COLO668 (cell line): ENCODE measurements around the gene EZR.
A peak's percentile ranks its signal among the peaks of the same experiment; 100 is the strongest.
"Not testable (repeated sequence)": the region's sequence is repeated elsewhere in the genome, so short reads cannot be mapped to it uniquely, and the experiment has no call there.

ENCODE experiments used
- DNase-seq: peaks from one replicate; lab custom pipeline; 2025; ENCODE audit not compliant: unreplicated experiment; lab: John Stamatoyannopoulos, UW

The EZR gene

DNA sequence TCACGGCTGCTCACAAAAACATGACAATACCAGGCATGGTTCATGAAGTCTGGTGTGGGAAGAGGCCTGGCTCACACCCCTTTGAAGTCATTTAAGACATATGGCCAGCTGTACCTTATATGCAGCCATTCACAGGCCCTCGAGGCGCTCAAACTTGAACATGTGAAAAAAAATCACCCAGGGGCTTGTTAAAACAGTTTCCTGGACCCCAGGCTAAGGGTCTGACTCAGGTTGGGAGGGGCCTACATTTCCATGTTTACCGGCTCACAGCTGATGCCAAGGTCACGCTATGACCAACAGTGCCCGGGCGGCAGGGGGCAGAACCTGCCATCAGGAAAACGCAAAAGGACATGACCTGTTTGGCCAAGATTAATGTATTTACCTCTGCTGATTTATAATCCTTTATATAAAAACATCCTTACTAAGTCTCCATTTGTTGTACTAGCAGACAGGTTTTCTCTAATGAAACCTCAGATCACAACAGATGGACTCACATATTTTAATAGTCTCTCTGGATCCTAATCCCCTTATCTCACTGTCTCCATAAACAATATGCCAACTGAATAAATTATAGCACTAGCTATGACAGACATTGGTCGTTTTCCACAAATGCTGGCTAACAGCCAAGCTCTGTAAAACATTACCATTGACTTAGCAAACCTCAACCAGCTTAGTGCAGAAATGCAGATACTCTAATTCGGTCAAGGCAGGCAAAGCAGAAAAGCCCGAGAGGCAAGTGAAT is 19.9 kb downstream of the EZR start:
- peak; percentile 74 for DNase-seq

GRCh38 chr6:158798311-158798710 is 20.9 kb downstream of the EZR start:
- DNase-seq = no peak

DNA sequence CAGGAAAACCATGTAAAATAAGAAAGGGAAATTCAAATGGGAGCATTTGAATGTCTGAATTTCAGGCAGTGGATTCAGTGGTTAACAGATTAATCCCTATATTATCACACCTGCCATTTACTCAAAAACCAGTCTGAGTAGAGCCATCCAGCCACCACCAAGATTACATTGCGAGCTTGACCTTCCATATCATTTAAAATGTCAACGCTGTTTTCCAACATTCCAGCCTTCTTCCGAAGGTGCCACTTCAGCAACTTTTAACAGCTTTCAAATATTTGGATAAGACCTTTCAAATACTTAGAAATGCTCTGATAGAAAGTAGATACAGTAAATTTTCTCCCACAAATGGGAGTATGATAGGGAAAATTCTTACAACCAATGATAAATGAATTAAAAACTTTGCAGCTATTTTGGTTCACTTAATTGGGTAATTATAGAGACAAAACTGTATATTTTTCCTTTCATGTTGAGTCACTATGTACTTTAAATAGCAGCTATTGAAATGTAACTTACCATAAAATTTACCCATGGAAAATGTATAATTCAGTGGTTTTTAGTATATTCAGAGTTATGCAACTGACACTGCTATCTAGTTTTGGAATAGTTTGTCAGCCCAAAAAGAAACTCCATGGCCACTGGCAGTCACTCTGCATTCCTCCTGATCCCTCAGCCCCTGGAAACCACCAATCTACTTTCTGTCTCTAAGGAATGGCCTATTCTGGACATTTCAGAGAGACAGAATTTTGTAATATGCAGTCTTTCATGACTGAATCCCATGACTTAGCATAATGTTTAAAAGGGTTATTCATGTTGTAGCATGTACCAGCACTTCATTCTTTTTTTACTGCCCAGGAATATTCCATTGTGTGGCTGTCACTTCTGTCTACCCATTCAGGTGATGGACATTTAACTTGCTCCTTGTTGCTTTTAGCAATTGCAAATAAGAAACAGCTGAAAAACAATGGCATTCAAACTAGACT is 21.5 kb downstream of the EZR start:
- no peak for DNase-seq

DNA sequence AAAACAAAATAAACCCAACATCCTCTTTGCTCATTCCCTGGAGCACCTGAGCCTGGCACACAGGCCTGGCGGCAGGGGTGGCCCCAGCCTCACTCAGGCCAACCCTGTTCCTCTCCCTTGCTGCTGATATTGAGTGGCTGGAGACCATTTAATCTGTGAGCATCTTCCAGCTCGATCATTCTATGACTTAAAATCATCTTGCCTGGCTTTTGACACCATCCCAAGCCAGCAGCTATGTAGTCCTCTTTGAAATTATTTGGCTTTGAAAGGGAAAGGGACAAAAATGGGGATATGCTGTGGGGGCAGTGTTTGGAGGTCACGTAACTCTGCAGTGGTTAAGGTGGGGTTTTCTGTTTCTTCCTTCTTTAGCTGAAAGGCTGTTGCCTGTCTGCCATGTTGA is 22.8 kb downstream of the EZR start:
- no peak for DNase-seq

- no peak for DNase-seq
These were observed 23.7 kb downstream of the EZR start for GRCh38 chr6:158795516-158795915.

DNA sequence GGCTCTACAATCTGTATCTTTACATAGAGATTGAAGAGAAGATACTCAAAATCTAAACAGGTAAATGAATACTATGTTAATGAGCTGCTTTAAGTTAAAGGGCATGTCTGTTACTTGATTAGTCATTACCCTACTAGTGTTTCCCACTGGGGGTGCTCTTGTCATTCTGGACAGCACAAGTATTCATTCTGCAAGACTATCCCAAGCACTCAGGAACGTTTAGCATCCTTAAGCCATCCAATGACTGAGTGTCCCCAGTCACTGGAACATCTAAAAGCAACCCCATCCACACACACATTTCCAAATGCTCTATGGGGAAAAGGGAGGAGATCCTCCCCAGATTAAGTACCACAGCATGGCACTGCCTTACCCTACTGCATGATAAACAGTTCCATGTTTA is 25.7 kb downstream of the EZR start:
- DNase-seq = no peak

DNA sequence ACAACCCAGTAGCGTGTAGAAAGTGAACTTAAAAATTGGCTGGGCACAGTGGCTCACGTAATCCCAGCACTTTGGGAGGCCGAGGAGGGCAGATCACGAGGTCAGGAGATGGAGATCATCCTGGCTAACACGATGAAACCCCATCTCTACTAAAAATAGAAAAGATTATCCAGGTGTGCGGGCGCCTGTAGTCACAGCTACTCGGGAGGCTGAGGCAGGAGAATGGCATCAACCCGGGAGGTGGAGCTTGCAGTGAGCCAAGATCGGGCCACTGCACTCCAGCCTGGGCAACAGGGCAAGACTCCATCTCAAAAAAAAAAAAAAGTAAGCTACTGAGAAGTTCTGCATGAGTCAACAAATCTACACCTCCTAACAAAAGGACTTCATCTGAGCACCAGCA is 26.7 kb downstream of the EZR start:
- not testable (repeated sequence) for DNase-seq

GRCh38 chr6:158791274-158791855 is 27.8 kb downstream of the EZR start:
- no peak for DNase-seq

DNA sequence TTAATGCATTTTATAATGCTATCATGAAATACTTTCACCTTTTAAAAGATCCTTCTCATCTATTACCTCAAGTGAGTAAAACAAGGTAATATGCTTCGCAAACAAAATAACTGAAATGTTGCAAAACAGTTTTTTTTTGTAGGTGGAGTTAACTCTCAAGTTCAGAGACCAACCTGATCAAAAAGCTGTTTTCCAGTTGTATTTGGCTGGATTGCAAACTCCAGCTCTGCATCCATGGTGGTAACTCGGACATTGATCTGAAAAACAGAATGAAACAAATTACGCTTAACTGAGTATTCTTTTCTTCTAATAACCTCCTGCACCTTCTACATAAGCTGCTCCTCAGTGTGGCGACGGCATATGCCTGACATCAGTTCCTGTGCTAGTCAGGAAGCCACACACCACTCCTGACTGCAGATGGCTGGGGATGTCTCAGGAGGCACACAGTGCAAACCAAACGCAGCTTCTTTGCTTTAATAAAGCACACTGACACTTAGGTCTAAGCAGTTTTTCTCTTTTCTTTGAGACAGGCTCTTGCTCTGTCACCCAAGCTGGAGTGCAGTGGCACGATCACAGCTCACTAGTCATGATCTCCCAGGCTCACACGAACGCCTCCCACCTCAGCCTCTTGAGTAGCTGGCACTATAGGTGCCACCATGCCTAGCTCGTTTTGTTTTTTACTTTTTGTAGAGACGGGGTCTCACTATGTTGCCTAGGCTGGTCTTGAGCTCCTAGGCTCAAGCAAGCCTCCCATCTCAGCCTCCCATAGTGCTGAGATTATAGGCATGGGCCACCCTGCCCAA is 29.9 kb downstream of the EZR start:
- DNase-seq = no peak

- no peak for DNase-seq
These were observed 31.8 kb downstream of the EZR start for GRCh38 chr6:158787395-158787794.

- no peak for DNase-seq
These were observed 32.4 kb downstream of the EZR start for GRCh38 chr6:158786645-158787304.

DNA sequence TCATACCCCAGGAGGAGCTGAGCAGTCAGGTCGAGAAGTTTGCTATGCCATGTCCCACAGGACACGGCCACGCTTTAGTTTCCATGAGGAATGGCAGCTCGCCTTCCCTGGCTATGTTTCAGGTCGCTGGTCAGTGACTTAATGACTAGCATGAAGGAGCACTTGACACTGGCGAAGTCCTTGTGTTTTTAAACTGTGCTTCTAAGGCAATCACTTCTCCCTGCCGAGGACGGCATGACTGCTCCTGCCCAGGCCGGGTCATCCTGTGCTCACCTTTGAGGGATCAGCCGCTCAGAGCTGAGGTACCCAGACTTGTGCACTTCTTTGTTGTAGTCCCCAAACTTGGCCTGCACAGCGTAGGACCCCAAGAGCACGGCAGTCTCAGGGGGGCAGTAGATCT is 34.1 kb downstream of the EZR start:
- no peak for DNase-seq

- DNase-seq = no peak
These were observed 34.7 kb downstream of the EZR start for GRCh38 chr6:158784505-158784904.

GRCh38 chr6:158783851-158784250 is 35.3 kb downstream of the EZR start:
- DNase-seq = no peak

DNA sequence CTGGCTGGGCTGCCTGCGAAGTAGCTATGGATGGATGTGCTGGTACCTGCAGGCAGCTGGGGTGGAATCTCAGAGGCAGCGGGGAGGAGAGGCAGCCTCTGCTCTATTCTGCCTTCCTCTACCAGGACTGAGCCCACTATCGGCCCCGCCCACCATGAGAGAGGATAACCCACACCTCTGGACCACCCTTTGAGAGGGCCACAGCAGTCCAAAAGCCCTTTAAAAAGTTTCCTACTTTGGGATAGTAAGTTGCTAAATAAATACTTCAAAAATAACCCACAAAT is 36.1 kb downstream of the EZR start:
- DNase-seq = no peak

DNA sequence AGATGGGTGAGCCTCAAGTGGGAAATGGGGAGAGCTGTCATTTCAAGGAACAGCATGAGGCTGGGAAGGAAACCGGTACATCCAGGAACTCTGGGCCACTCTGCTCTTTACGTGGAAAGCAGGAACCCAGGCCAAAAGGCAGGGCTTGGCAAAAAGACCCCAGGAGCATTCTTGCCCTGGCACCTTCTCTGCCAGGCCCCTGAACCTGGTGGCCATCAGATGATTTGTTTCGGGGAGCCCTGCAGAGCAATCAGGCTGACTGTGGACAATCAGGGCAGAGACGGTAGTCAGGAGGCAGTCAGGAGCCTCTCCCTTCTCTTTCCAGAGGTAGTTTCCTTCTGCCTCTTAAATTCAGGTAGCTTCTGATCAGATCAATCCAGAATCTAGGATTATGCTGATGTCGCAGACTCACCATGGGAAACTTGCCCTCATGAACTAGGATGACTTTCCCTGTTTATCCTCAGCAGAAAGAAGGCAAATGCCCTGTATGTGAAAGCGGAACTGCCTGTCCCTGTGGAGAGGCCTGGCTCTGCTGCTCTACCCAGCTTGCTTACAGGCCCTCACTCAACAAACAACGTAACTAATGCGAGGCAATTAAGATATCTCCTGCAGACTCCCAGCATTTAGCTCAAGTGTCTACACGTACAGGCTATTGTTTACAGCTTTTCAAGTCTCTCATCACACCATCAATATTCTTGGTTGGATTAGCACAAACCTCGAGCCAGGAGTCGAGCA is 36.6 kb downstream of the EZR start:
- no peak for DNase-seq

GRCh38 chr6:158781692-158782373 is 37.3 kb downstream of the EZR start:
- DNase-seq = no peak

- DNase-seq = no peak
These were observed 38.0 kb downstream of the EZR start for GRCh38 chr6:158780988-158781691.
